Measurements from ENCODE around the gene CRYBA2.

Gene CRYBA2

GRCh38 chr2:218983263-218983933, 9.8 kb downstream of the CRYBA2 start:
- DNase-seq = no peak

DNA sequence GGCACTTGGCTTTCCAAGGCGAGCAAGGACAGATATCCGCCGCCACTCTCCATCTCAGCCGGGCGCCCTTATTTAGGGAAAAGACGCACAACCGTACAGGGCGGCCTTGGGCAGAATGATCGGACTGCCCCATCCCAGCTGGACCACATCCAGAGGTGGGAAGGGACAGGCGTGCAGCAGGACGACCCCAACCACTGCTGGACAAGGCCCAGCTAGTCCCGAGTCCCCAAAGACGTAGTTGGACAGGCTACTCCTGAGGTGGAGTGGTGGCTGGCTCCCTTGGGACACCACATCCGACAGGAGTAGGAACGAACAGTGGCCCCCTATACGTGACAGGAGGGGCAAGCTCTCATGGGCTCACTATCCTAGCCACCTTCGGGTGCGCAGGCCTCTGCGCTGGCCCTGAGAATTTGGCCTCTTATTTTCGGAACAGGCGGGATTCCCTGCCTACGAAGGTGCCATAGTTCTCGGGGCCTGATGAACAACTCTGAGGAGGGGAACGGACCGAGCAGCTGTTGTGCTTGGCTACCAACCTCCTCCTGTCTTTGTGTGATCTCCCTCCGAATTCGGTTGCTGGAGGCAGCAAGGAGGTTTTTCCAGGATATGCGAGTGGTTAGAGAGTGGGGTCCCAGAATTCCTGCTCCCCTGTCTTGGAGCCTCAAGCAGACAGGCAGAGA, 10.5 kb downstream of the CRYBA2 start:
- DNase-seq = no peak

DNA sequence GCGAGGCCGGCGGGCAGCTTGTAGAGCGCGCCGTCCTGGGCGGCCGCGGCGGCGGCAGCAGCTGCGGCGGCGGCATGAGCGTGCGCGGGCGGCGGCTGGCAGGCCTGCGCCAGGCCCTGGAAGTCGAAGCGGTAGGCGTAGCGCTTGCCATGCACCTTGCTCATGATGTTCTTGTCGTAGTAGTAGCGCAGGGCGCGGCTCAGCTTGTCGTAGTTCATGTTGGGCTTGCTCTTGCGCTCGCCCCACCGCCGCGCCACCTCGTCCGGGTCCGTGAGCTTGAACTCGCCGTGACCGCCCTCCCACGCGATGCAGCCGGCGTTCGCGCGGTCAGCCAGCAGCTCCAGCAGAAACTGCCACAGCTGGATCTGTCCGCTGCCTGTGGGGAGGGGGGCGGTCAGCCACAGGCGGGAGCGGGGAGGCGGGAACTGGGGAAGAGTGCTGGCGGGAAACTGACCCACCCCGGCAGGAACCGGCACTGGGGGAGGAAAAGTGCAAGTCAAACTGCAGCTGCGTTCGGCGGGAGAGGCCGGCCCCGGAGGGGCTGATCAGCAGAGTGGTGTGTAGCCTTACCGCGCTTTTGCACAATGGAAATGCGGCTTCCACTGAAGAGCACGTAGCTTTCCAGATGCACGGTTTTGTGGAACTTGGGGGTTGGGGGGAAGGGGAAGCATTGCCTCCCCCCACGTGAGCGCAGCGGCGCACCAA, 11.2 kb downstream of the CRYBA2 start:
- DNase-seq = peak in 14 of 56 donors; percentile 14 to 65 (median 36)

DNA sequence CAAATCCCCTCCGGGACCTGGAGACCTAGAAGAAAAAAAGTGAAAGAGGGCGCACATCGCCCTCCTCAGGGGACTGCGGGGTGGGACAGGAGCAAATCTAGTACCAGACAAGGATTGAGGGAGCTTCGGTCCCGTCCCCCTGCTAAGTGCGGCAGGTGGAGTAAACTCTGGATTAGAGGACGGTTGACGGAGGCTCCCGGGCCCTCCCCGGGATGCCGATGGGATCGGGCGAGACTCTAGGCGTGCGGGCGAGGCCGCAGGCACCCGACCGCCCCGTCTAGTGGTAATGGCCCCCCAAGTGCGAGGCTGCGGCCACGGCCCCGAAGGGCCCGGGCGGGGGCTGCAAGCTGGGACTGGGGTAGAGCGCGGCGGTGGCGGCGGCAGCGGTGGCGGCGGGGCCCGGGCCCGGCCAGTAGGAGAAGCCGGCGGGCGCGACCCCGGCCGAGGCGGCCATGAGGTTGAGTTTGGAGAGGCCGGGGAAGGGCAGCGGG, 11.8 kb downstream of the CRYBA2 start:
- no peak for DNase-seq

DNA sequence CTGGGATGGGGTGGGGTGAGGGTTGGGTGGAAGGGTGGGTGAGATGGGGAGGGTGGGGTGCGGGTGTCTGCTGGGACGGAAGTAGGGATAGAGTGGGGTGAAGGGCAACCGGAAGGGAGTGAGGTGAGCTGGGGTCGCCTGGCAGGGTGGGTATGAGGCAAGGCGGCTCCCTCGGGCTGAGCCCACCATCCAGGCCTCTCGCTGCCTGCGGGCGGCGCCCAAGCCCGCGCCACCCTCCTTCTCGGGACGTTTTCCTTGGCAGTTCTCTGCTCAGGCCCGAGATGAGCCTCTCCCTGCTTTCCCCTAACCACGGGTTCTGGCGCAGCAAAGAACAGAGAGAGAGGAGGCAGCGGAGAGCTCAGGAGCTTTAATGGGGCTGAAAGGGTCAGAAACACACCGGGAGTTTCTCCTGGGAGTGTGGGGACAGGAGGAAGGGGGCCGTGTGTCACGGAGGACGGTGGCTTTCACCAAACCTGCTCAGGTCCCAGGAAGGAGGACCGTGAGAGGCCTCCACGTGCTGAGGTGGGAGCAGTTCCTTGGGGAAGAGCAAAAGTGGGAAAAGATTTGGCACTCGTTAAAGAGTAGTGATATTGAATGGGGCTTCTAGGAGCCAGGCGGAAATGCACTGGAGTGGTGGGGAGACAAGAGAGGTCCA, 12.4 kb downstream of the CRYBA2 start:
- no peak for DNase-seq

DNA sequence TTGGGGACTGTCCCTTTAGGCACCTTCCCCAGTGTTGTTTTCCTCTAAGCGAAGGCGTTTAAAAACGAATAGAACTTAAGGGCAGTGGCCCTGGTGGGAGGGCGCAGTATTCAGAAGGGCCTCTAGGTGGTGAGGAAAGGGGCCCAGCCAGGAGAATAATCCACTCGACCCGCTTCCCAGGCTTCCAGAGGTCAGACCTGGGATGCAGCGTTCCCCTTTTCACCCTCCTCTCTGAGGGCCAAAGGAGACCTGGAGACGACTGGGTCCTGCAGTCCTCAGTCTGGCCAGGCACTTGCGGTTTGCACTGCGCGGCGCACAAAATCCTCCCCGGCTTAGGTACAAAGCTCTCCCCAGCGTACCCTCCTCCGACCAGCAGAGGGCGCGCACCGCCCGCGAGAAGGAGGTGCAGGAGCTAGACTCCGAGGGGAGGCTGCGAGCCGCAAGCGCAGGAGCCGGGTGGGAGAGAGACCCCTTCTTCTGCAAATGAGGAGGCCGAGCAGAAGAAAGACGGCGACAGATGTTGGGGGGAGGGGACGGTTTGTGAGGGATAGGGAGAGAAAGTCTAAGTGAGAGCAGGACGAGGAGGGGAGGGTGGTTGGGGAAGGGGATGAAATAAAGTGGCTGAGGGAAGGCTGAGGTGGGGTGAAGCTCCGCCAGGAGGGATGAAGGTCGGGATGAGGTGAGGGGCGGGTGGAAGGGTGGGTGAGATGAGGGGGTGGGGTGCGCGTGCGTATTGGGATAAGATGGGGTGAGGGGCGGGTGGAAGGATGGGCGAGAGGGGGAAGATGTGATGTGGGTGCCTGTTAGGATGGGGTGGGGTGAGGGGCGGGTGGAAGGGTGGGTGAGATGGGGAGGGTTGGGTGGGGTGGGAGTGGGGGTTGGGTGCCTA, 13.1 kb downstream of the CRYBA2 start:
- peak in 52 of 56 donors; percentile 9 to 88 (median 58) for DNase-seq

- DNase-seq = no peak
Measured at GRCh38 chr2:218975060-218975777, 18.0 kb downstream of the CRYBA2 start.

- no peak for DNase-seq
Measured at GRCh38 chr2:218970894-218971293, 22.3 kb downstream of the CRYBA2 start.

DNA sequence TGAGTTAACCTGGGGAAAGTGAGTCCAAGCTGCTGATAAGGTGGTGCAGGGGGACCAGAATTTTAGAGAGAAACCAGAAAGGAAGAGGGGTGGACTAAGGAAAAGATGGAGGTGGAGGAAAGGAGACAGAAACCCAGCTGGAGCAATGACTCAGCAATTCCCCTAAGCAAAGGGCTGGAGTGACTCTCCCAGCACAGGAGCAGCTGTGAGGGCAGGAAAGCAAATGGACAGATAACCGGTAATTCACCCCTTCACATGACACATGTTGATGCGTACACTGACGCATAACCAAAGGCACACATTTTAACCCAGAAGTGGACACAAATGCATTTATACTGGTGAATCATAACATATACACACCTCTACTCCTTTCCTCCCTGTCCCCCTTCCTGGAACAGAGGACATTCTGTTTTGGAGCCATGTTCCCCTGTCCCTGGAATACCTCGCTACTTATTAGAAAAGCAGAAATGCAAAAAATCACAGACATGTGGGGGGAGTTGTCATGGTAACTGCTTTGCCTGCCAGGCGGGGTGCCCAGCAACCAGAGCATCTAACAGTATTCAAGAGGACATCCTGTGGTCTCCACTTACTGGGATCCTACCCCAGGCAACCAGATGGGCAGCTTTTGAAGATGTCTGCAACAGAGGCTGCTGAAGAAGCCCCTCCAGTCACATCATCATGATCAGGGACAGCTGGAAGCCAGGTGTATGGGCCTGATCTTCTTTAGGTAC, 29.0 kb downstream of the CRYBA2 start:
- DNase-seq = peak in 4 of 56 donors; percentile 20 to 41 (median 28)

DNA sequence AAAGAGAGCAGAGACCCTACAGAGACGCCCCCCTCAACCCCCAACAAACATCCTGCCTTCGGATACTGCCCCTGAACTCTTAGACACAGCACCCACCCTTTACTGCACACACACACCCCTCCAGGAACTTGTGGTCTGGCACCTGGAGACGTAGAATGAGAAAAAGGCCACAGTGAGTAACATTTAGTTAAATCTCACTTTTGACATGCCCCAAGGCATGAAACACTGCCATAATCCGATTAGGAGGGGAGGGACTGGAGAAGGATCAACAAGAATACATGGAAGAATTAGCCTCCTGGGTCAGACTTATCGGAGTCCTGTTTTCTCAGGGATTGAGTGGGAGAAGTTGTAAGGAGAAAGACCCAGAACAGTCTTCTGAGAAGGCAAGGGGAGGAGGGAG, 29.6 kb downstream of the CRYBA2 start:
- no peak for DNase-seq

DNA sequence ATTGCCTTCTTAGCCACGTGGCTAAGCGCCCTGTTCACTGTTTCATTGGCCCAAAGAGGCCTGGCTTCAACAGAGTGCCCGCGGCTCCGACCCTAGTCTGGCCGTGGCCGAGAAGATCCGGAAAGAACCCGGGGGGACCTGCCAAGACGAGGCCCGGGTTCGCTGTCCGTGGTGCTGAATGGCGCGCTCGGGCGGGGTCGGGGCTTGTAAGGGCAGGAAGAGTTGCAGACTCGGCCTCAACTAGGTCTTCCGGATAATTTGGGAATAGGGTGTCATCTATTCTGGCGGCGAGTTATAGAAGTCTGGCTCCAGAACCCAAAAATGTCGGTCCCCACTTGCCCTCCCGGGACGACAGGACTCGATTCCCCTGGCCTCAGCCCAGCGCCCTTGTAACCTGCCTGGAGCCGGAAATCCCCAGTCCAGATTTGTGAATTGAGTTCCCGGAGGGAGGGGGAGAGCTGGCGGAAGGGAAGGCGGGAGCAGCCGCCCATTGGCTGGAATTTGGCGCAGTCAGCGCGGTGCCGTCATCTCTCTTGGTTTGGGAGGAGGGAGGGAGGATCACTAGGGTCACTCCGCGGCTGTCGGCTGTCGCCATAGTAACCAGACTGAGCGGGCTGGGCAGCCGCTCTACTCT, 30.2 kb downstream of the CRYBA2 start:
- peak in 47 of 56 donors; percentile 7 to 84 (median 53) for DNase-seq

GRCh38 chr2:218961651-218962570, 31.3 kb downstream of the CRYBA2 start:
- peak in 3 of 56 donors; percentile 16 to 41 (median 24) for DNase-seq

DNA sequence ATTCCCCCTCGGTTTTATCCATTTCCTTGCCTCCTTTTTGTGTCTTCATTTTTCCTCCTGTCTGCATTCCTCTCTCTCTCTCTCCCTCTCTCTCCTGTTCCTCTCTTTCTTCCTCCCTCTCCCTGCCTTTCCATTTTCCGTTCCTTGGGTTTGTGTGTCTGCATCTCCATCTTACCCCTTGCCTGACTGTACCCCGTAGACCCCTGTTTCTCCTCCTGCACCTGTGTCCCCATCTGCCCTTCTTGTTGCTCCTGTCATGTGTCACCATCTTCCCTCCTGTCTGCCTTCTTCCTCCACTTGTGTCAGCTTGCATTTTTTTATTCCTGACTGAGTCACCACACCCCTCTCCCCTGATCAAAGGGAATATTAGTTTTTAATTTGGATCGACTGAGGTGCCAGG, 32.0 kb downstream of the CRYBA2 start:
- DNase-seq = no peak

DNA sequence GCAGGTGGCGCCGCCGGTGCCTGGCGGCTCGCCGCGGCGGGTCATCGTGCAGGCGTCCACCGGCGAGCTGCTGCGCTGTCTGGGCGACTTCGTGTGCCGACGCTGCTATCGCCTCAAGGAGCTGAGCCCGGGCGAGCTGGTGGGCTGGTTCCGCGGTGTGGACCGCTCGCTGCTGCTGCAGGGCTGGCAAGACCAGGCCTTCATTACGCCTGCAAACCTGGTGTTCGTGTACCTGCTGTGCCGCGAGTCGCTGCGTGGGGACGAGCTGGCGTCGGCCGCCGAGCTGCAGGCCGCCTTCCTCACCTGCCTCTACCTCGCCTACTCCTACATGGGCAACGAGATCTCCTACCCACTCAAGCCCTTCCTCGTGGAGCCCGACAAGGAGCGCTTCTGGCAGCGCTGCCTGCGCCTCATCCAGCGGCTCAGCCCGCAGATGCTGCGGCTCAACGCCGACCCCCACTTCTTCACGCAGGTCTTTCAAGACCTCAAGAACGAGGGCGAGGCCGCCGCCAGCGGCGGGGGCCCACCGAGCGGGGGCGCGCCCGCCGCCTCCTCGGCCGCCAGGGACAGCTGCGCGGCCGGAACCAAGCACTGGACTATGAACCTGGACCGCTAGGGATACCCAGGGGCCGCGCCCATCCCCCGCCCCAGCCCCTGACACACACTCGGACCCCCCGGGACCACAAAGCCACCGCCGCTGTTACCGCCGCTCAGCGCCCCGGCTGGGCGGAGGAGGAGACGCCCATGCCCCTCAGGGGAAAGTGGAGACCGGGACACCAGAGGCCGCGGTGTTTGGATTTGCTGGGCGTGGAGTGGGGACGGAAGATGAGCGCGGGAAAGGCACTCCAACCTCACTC, 32.7 kb downstream of the CRYBA2 start:
- DNase-seq = peak in 1 of 56 donors; percentile 24

DNA sequence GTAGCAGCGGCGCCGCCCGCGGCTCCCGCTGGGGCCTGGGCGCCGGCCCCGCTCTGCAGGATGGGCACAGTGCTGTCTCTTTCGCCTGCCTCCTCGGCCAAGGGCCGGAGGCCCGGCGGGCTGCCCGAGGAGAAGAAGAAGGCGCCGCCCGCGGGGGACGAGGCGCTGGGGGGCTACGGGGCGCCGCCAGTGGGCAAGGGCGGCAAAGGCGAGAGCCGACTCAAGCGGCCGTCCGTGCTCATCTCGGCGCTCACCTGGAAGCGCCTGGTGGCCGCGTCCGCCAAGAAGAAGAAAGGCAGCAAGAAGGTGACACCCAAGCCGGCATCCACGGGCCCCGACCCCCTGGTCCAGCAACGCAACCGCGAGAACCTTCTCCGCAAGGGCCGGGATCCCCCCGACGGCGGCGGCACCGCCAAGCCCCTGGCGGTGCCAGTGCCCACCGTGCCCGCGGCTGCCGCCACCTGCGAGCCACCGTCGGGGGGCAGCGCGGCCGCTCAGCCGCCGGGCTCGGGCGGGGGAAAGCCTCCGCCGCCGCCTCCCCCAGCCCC, 33.4 kb downstream of the CRYBA2 start:
- no peak for DNase-seq

GRCh38 chr2:218959141-218959731, 34.0 kb downstream of the CRYBA2 start, which contains the start of gene CDK5R2:
Gene CDK5R2 (plus strand): TSS chr2:218959666. CDS start chr2:218959821, 155 bp downstream.
- peak in 53 of 56 donors; percentile 20 to 94 (median 76) for DNase-seq
